Neutrophil (primary cell): ENCODE results near the gene NUP153.

Source experiments
- H3K27ac ChIP-seq: fragments of 200-600 bp; sonication (generic); 2 replicates; pipeline ENCODE4 v1.5.1; 2016; ENCODE audit warnings: mild to moderate bottlenecking, moderate library complexity
- H3K27me3 ChIP-seq: fragments of 200-600 bp; sonication (generic); 2 replicates; pipeline ENCODE4 v1.6.0; 2016; ENCODE audit warnings: mild to moderate bottlenecking
- H3K36me3 ChIP-seq: fragments of 200-600 bp; sonication (generic); 2 replicates; pipeline ENCODE4 v1.5.1; 2017
- H3K4me1 ChIP-seq, 2 experiments: fragments of 200-600 bp in 1 of 2; sonication (generic) in 1 of 2; 1 replicate in 1 of 2; 2 replicates in 1 of 2; pipeline versions ENCODE4 v1.5.1 to v1.6.1; 2013 to 2016; ENCODE audit warnings: low read depth in 1 of 2, low read length in 1 of 2, mild to moderate bottlenecking in 1 of 2, moderate library complexity in 1 of 2; ENCODE audit not compliant: control insufficient read depth in 1 of 2, insufficient read depth in 1 of 2
- H3K4me3 ChIP-seq, 2 experiments: fragments of 200-600 bp in 1 of 2; sonication (generic) in 1 of 2; 1 replicate in 1 of 2; 2 replicates in 1 of 2; pipeline ENCODE4 v1.5.1; 2013 to 2016; ENCODE audit warnings: low read depth in 1 of 2, low read length in 1 of 2, mild to moderate bottlenecking in 1 of 2, moderate library complexity in 1 of 2
- H3K9me3 ChIP-seq: fragments of 200-600 bp; sonication (generic); 2 replicates; pipeline ENCODE4 v1.5.1; 2016
- CTCF ChIP-seq: fragments of 200-600 bp; sonication (generic); IDR thresholded peaks from 2 replicates; pipeline ENCODE4 v1.5.1; 2016; ENCODE audit warnings: antibody characterized with exemption

Gene NUP153

GRCh38 chr6:17653198-17653882 is 53.4 kb downstream of the NUP153 start:
- no peaks in the 10 kb centered on the region for H3K27me3 ChIP-seq
- no peaks in the 10 kb centered on the region for H3K9me3 ChIP-seq
- no peak overlapping the region for H3K27ac ChIP-seq
- no peak for TF ChIP-seq CTCF
- no peaks in the 10 kb centered on the region for H3K4me1 ChIP-seq
- H3K36me3 ChIP-seq: peaks cover 67% of the 10 kb centered on the region
- no peak overlapping the region for H3K4me3 ChIP-seq

DNA sequence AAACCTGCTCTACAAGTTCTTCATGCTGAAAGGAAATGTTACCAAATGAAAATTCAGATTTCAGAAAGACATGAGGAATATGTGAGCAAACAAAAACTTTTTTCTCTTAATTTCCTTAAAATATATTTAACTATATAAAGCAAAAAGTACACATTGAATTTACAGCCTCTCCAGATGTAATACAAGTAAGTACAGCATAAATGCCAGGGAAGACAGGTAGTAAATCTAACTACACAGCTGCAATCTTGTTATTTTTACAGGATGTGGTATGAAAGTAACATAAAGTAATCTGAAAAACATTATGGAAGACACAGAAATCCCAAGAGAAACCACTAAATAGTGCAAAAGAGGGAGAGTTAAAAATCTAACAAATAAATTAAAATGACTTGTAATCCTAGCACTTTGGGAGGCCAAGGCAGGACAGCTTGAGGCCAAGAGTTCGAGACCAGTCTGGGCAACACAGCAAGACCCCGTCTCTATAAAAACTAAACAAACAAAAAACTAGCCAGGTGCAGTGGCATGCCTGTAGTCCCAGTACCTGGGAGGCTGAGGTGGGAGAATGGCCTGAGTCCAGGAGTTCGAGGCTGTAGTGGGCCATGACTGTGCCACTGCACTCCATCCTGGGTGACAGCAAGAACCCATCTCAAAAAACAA is 55.9 kb downstream of the NUP153 start:
- TF ChIP-seq CTCF: no peak
- no peak overlapping the region for H3K4me3 ChIP-seq
- no peaks in the 10 kb centered on the region for H3K4me1 ChIP-seq
- no peaks in the 10 kb centered on the region for H3K9me3 ChIP-seq
- H3K27ac ChIP-seq: no peak overlapping the region
- peaks cover 75% of the 10 kb centered on the region for H3K36me3 ChIP-seq
- H3K27me3 ChIP-seq: no peaks in the 10 kb centered on the region

- Histone ChIP-seq H3K27ac (no peak overlapping the region), H3K9me3 (no peaks in the 10 kb centered on the region), H3K4me3 (no peak overlapping the region), H3K4me1 (no peaks in the 10 kb centered on the region), H3K36me3 (peaks cover 83% of the 10 kb centered on the region), H3K27me3 (no peaks in the 10 kb centered on the region)
- no peak for TF ChIP-seq CTCF
Measured at GRCh38 chr6:17648745-17649144, 58.0 kb downstream of the NUP153 start.

GRCh38 chr6:17640477-17640917 is 66.2 kb downstream of the NUP153 start:
- H3K36me3 ChIP-seq: peaks cover 71% of the 10 kb centered on the region
- no peaks in the 10 kb centered on the region for H3K9me3 ChIP-seq
- no peak for TF ChIP-seq CTCF
- H3K27ac ChIP-seq: peak overlapping the region; percentile 38
- H3K4me3 ChIP-seq: no peak overlapping the region
- H3K27me3 ChIP-seq: no peaks in the 10 kb centered on the region
- H3K4me1 ChIP-seq: peaks cover 16 to 27% of the 10 kb centered on the region in 2 experiments

GRCh38 chr6:17638212-17638715 is 68.5 kb downstream of the NUP153 start:
- TF ChIP-seq CTCF: no peak
- H3K27ac ChIP-seq: no peak overlapping the region
- no peaks in the 10 kb centered on the region for H3K9me3 ChIP-seq
- no peak overlapping the region for H3K4me3 ChIP-seq
- H3K36me3 ChIP-seq: peaks cover 54% of the 10 kb centered on the region
- no peaks in the 10 kb centered on the region for H3K27me3 ChIP-seq
- peaks cover 16 to 27% of the 10 kb centered on the region in 2 experiments for H3K4me1 ChIP-seq
